WI38 (cell line): ENCODE measurements around the gene POLE4.
A peak's percentile ranks its signal among the peaks of the same experiment; 100 is the strongest.

Experiments used
- H3K4me3 ChIP-seq: 2 replicates; pipeline ENCODE4 v1.5.1; 2011; ENCODE audit warnings: low read depth, mild to moderate bottlenecking, control low read depth, low read length
- CTCF ChIP-seq: IDR thresholded peaks from 2 replicates; pipeline ENCODE4 v1.5.1; 2012; ENCODE audit warnings: low read depth, mild to moderate bottlenecking, control low read depth, low read length

The POLE4 gene

DNA sequence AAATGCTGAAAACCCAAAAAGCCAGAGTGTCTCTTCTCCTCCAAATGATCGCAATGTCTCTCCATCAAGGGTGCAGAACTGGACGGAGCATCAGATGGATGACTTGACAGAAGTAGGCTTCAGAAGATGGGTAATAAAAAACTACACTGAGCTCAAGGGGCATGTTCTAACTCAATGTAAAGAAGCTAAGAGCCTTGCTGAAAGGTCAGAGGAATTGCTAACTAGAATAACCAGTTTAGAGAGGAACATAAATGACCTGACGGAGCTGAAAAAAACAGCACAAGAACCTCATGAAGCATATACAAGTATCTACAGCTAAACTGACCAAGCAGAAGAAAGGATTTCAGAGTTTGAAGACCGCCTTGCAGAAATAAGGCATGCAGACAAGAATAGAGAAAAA lies 9.7 kb upstream of the POLE4 start:
- no peak for TF ChIP-seq CTCF
- H3K4me3 ChIP-seq, result no peak overlapping the region

DNA sequence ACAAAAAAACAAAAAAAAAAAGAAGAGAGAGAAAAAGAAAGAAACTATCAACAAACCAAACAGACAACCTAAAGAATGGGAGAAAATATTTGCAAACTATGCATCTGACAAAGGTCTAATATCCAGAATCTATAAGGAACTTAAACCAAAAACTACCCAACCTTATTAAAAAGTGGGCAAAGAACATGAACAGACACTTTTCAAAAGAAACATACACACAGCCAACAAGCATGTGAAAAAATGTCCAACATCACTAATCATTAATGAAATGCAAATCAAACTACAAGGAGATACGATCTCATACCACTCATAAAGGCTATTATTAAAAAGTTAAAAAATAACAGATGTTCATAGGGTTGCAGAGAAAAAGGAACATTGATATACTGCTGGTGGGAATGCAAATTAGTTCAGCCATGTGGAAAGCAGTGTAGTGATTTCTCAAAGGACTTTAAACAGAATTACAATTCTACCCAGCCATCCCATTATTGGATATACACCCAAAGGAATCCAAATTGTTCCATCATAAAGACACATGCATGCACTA lies 7.2 kb upstream of the POLE4 start:
- TF ChIP-seq CTCF, result no peak
- no peak overlapping the region for H3K4me3 ChIP-seq

DNA sequence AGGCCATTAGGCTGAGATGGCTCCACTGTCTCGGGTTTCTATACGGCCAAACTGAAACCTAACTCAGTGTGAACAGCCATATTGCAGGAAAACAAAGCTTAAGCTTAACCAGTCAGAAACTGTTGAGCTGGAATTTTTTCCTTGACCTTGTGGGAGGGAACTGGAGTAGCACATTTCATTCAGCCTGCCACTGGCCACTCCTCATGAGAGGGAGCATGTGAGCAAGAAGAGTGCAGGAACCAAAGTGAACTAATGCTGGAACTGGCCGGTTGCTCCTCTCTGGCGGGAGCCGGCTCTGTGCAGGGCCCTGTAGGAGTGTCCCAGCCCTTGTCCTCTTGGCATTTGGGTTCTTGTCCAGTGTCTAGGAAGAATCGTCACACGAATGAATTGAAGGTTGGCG lies 5.9 kb upstream of the POLE4 start:
- no peak for TF ChIP-seq CTCF
- H3K4me3 ChIP-seq, result no peak overlapping the region

DNA sequence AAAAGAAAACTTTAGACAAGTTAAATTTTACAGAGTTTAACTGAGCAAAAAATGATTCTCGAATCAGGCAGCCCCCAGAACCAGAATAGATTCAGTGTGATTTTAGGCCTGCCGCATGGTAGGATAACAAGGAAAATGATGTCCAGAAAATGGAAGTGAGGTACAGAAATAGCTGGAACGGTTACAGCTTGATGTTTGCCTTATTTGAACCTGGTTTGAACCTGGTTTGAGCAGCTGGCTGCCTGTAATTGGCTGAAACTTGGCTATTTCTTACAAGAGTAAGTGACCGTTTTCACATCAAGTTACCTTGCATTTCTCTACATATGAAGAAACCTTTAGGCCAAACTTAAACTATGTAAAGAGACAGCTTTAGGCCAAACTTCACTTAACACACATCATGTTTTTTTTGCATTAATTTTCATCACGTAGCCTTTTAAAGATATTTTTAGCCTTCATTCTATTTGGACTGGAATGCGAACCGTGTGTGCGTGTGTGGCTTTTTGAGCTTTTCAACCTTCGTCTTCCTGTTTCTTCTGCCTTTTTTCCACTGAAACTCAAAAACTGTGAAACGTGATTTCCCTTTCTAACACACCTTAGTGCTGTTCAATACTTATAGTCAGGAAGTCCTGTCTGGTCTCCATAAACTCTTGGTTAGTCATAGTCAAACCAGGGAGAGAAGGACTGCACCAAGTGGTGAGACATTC lies 4.5 kb upstream of the POLE4 start:
- H3K4me3 ChIP-seq, result no peak overlapping the region
- no peak for TF ChIP-seq CTCF

GRCh38 chr2:74954500-74954874 lies 4.0 kb upstream of the POLE4 start:
- TF ChIP-seq CTCF, result no peak
- no peak overlapping the region for H3K4me3 ChIP-seq

DNA sequence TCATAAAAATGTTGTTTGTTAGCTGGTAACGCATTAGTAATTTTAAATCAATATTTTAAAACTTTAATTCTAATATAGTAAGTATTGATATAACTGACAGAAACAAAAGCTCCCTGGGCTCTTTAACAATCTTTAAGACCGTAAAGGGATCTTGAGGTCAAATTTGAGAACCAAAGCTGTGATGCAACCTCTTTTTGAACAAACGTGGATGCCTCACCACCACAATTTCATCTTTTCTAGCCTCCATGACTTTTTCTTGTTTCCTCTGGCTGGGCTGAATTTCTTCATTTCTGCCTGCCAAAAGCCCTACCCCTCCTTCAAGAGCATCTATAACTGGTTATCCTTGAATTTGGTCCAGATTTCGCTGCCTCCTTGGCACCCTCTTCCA lies 563 bp upstream of the POLE4 start:
- TF ChIP-seq CTCF, result no peak
- peak overlapping the region; percentile 65 for H3K4me3 ChIP-seq

- no peak for TF ChIP-seq CTCF
- H3K4me3 ChIP-seq, result peak overlapping the region; percentile 65
Observed at GRCh38 chr2:74959106-74959751, 786 bp downstream of the POLE4 start.
